ENCODE results near the gene TLK2. TPM values are rescaled to one million over a fixed set of nuclear protein-coding genes. Genes with fewer than 3 reads are reported as not detected.
A peak's percentile ranks its signal among the peaks of the same experiment; 100 is the strongest.

The TLK2 gene
- total RNA-seq, 5 donors from 2014 or later (not counting 1 experiment from before 2014, with no cell fraction given): 46.8 to 82.2 (median 54.7) TPM

DNA sequence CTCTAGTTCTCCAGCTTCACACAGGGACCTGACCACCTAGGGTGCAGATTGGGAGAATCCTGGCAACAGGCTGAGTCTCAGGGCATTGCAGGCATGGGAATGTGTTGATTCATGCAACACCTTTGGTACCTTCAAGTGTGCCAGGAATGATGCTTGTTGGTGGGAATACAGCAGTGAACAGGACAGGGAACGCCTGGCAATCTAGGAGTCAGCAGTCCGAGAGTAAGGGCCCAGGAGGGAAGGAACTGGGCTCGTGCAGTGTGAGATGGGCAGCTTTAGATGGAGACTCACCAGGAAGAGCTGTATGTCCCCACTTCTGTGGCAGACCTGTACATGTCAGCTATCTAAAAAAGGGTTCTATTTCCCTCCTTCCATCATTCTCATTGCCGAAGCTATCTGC, 136.9 kb downstream of the TLK2 start:
- ChIA-PET CTCF (interaction anchor here (0.5 to 0.7 kb wide), 2 partner anchors 48 to 55 kb away, joined by 3 to 4 read pairs; no protein-coding TSS in a partner anchor), POLR2A (no interaction called here)
- Histone ChIP-seq H3K36me3 (ENCODE audit: control insufficient read depth in 2 of 2, extremely low read depth in 1 of 2, insufficient read depth in 1 of 2, low read length in 1 of 2) (peaks cover 3 to 31% of the 10 kb centered on the region in 2 donors), H3K27me3 (replicated peaks in 1 of 2; ENCODE audit: control insufficient read depth in 2 of 2, extremely low read depth in 1 of 2, insufficient read depth in 2 of 2, low read length in 1 of 2) (no peaks in the 10 kb centered on the region), H3K9me3 (no peaks in the 10 kb centered on the region), H3K27ac (ENCODE audit: low read length) (no peak overlapping the region), H3K4me3 (ENCODE audit: control insufficient read depth in 1 of 2, extremely low read depth in 1 of 2, low read length in 1 of 2) (no peak overlapping the region), H3K4me1 (ENCODE audit: control insufficient read depth in 1 of 2, extremely low read depth in 1 of 2, insufficient read depth in 2 of 2, low read length in 2 of 2) (no peaks in the 10 kb centered on the region)
- ATAC-seq (replicated peaks in 1 of 4): no peak
- H3K4me1 Mint-ChIP-seq: peaks cover 0 to 15% (median 0%) of the 10 kb centered on the region in 3 donors
- H3K9me3 Mint-ChIP-seq: no peaks in the 10 kb centered on the region
- H3K27ac Mint-ChIP-seq: no peak overlapping the region
- H3K36me3 Mint-ChIP-seq: peaks cover 38% of the 10 kb centered on the region
- H3K4me3 Mint-ChIP-seq: no peak overlapping the region
- 93% methylated on average over 2 of the region's 4 CpGs for WGBS (ENCODE audit: insufficient coverage)
- DNase-seq: no peak
- H3K27me3 Mint-ChIP-seq: no peaks in the 10 kb centered on the region

DNA sequence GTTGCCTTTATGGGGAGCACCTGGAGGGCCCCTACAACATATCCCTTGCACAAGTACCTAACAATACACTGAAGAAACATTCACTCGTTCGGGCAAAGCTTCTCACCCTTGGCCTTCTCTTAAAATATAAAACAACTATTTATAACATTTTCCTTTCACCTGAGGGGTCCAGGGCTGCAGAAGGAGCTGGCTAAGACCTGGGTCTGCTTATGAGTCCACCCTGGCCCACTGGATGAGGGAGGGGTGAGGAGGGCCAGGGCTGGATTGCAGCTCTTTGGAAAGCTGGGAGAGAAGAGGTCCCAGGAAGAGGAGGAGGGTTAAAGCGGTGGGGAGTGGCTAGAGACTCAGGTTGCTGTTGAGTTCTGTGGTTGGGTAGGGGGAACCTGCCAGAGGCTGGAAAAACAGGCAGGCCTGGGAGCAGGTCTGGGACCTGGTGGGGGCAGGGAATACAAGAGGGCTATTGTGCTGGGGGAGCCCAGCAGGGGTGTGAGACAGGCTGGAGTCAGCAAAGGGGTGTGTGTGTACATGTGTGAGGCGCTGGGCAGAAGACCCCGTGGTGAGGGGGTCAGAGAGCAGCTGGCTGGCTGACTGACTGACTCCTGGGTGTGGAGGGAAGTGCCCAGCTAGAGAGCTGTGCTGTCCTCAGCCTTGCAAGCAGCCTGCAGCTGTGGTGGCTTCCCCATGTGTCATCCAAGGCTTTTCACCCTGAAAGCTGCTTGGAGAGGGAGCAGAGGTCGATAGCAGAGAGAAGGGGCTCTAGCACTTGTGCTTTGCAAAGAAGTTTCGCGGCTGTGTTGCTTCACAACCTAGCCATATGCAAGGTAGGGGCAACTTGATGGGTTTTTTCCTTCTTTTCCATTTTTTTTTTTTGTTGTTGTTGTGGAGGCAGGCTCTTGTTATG, 138.6 kb downstream of the TLK2 start:
- 100% methylated on average over 6 of the region's 8 CpGs for WGBS (ENCODE audit: insufficient coverage)
- peaks cover 0 to under 1% (median 0%) of the 10 kb centered on the region in 3 donors for H3K4me1 Mint-ChIP-seq
- no peak overlapping the region for H3K4me3 ChIP-seq (ENCODE audit: control insufficient read depth in 1 of 2, extremely low read depth in 1 of 2, low read length in 1 of 2)
- H3K27me3 Mint-ChIP-seq: no peaks in the 10 kb centered on the region
- H3K9me3 ChIP-seq: no peaks in the 10 kb centered on the region
- H3K36me3 ChIP-seq (ENCODE audit: control insufficient read depth in 2 of 2, extremely low read depth in 1 of 2, insufficient read depth in 1 of 2, low read length in 1 of 2): peaks cover 3 to 20% of the 10 kb centered on the region in 2 donors
- DNase-seq: no peak
- no peaks in the 10 kb centered on the region for H3K27me3 ChIP-seq (replicated peaks in 1 of 2; ENCODE audit: control insufficient read depth in 2 of 2, extremely low read depth in 1 of 2, insufficient read depth in 2 of 2, low read length in 1 of 2)
- ChIA-PET CTCF (no interaction called here), POLR2A (no interaction called here)
- H3K27ac Mint-ChIP-seq: peak overlapping the region in 1 of 2 donors; percentile 58
- H3K9me3 Mint-ChIP-seq: no peaks in the 10 kb centered on the region
- no peak overlapping the region for H3K27ac ChIP-seq (ENCODE audit: low read length)
- peaks cover 23% of the 10 kb centered on the region for H3K36me3 Mint-ChIP-seq
- H3K4me1 ChIP-seq (ENCODE audit: control insufficient read depth in 1 of 2, extremely low read depth in 1 of 2, insufficient read depth in 2 of 2, low read length in 2 of 2): no peaks in the 10 kb centered on the region
- H3K4me3 Mint-ChIP-seq: no peak overlapping the region
- no peak for ATAC-seq (replicated peaks in 1 of 4)

DNA sequence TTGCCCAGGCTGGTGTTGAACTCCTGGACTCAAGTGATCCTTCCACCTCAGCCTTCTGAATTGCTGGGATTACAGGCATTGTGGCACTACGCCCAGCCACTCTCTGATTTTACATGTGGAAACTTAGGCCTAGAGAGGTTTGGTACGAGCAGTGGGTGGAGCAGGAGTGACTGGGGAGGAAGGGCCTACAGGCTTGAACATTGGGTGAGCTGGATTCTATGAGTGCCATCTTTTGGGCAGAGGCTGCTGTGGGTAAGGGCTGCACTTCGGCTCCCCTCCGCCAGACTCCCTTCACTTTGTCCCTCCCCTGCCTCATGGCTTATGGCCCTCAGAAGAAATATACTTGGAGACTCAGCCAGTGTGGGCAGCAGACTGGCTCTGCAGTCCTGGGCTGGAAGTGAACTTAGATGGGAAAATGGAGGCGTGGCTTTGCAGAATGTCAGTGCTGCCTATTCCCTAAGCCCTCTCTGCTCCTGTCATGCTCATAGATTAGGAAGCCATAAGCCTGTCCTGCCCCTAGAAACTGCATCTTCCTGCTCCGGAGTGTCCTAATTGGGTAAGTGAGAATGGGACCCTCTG, 139.4 kb downstream of the TLK2 start:
- no peaks in the 10 kb centered on the region for H3K27me3 ChIP-seq (replicated peaks in 1 of 2; ENCODE audit: control insufficient read depth in 2 of 2, extremely low read depth in 1 of 2, insufficient read depth in 2 of 2, low read length in 1 of 2)
- CTCF ChIA-PET: no interaction called here
- DNase-seq (no peak), ATAC-seq (replicated peaks in 1 of 4) (peak in 1 of 4 experiments; percentile 15)
- H3K4me1 ChIP-seq (ENCODE audit: control insufficient read depth in 1 of 2, extremely low read depth in 1 of 2, insufficient read depth in 2 of 2, low read length in 2 of 2): no peaks in the 10 kb centered on the region
- Mint-ChIP-seq H3K9me3 (no peaks in the 10 kb centered on the region), H3K27ac (no peak overlapping the region), H3K27me3 (no peaks in the 10 kb centered on the region), H3K36me3 (peaks cover 24% of the 10 kb centered on the region), H3K4me3 (no peak overlapping the region), H3K4me1 (no peaks in the 10 kb centered on the region)
- H3K27ac ChIP-seq (ENCODE audit: low read length): no peak overlapping the region
- WGBS (ENCODE audit: insufficient coverage): 67% methylated on average over 3 of the region's 6 CpGs
- H3K36me3 ChIP-seq (ENCODE audit: control insufficient read depth in 2 of 2, extremely low read depth in 1 of 2, insufficient read depth in 1 of 2, low read length in 1 of 2): peaks cover 3 to 21% of the 10 kb centered on the region in 2 donors
- no peak overlapping the region for H3K4me3 ChIP-seq (ENCODE audit: control insufficient read depth in 1 of 2, extremely low read depth in 1 of 2, low read length in 1 of 2)
- H3K9me3 ChIP-seq: no peaks in the 10 kb centered on the region
- POLR2A ChIA-PET: no interaction called here

GRCh38 chr17:62618647-62619416, 140.2 kb downstream of the TLK2 start:
- Histone ChIP-seq H3K4me1 (ENCODE audit: control insufficient read depth in 1 of 2, extremely low read depth in 1 of 2, insufficient read depth in 2 of 2, low read length in 2 of 2) (no peaks in the 10 kb centered on the region), H3K9me3 (no peaks in the 10 kb centered on the region), H3K27ac (ENCODE audit: low read length) (no peak overlapping the region), H3K36me3 (ENCODE audit: control insufficient read depth in 2 of 2, extremely low read depth in 1 of 2, insufficient read depth in 1 of 2, low read length in 1 of 2) (peaks cover 3 to 16% of the 10 kb centered on the region in 2 donors), H3K4me3 (ENCODE audit: control insufficient read depth in 1 of 2, extremely low read depth in 1 of 2, low read length in 1 of 2) (no peak overlapping the region), H3K27me3 (replicated peaks in 1 of 2; ENCODE audit: control insufficient read depth in 2 of 2, extremely low read depth in 1 of 2, insufficient read depth in 2 of 2, low read length in 1 of 2) (no peaks in the 10 kb centered on the region)
- Mint-ChIP-seq H3K27ac (no peak overlapping the region), H3K36me3 (peaks cover 22% of the 10 kb centered on the region), H3K27me3 (no peaks in the 10 kb centered on the region), H3K4me1 (no peaks in the 10 kb centered on the region), H3K9me3 (no peaks in the 10 kb centered on the region), H3K4me3 (no peak overlapping the region)
- no peak for ATAC-seq (replicated peaks in 1 of 4)
- DNase-seq: no peak
- 95% methylated on average over 15 of the region's 17 CpGs for WGBS (ENCODE audit: insufficient coverage)
- POLR2A ChIA-PET: no interaction called here
- CTCF ChIA-PET: no interaction called here

GRCh38 chr17:62619417-62620155, 141.0 kb downstream of the TLK2 start:
- Mint-ChIP-seq H3K9me3 (no peaks in the 10 kb centered on the region), H3K27ac (no peak overlapping the region), H3K4me1 (no peaks in the 10 kb centered on the region), H3K27me3 (no peaks in the 10 kb centered on the region), H3K36me3 (peaks cover 16% of the 10 kb centered on the region), H3K4me3 (no peak overlapping the region)
- CTCF ChIA-PET: no interaction called here
- Histone ChIP-seq H3K27me3 (replicated peaks in 1 of 2; ENCODE audit: control insufficient read depth in 2 of 2, extremely low read depth in 1 of 2, insufficient read depth in 2 of 2, low read length in 1 of 2) (no peaks in the 10 kb centered on the region), H3K9me3 (no peaks in the 10 kb centered on the region), H3K4me1 (ENCODE audit: control insufficient read depth in 1 of 2, extremely low read depth in 1 of 2, insufficient read depth in 2 of 2, low read length in 2 of 2) (no peaks in the 10 kb centered on the region), H3K36me3 (ENCODE audit: control insufficient read depth in 2 of 2, extremely low read depth in 1 of 2, insufficient read depth in 1 of 2, low read length in 1 of 2) (peaks cover 3 to 13% of the 10 kb centered on the region in 2 donors), H3K4me3 (ENCODE audit: control insufficient read depth in 1 of 2, extremely low read depth in 1 of 2, low read length in 1 of 2) (no peak overlapping the region), H3K27ac (ENCODE audit: low read length) (no peak overlapping the region)
- WGBS (ENCODE audit: insufficient coverage): 95% methylated on average over 10 of the region's 10 CpGs
- ATAC-seq (replicated peaks in 1 of 4): peak in 1 of 4 experiments; percentile 22
- POLR2A ChIA-PET: interaction anchor here in 1 of 2 donors (0.6 kb wide), 1 partner anchor 850 kb away, joined by 8 read pairs; no protein-coding TSS in a partner anchor
- DNase-seq: no peak

GRCh38 chr17:62621223-62621622, 142.6 kb downstream of the TLK2 start:
- peaks cover 0 to 8% of the 10 kb centered on the region in 2 experiments for H3K27me3 ChIP-seq (replicated peaks in 1 of 2; ENCODE audit: control insufficient read depth in 2 of 2, extremely low read depth in 1 of 2, insufficient read depth in 2 of 2, low read length in 1 of 2)
- DNase-seq (no peak), ATAC-seq (replicated peaks in 1 of 4) (no peak)
- no peak overlapping the region for H3K4me3 Mint-ChIP-seq
- H3K27ac Mint-ChIP-seq: no peak overlapping the region
- peaks cover 0 to 5% of the 10 kb centered on the region in 2 donors for H3K36me3 ChIP-seq (ENCODE audit: control insufficient read depth in 2 of 2, extremely low read depth in 1 of 2, insufficient read depth in 1 of 2, low read length in 1 of 2)
- H3K9me3 Mint-ChIP-seq: no peaks in the 10 kb centered on the region
- H3K27ac ChIP-seq (ENCODE audit: low read length): no peak overlapping the region
- H3K9me3 ChIP-seq: no peaks in the 10 kb centered on the region
- H3K4me1 Mint-ChIP-seq: peaks cover 0 to 1% (median 0%) of the 10 kb centered on the region in 3 donors
- no peak overlapping the region for H3K4me3 ChIP-seq (ENCODE audit: control insufficient read depth in 1 of 2, extremely low read depth in 1 of 2, low read length in 1 of 2)
- peaks cover 5% of the 10 kb centered on the region for H3K36me3 Mint-ChIP-seq
- ChIA-PET CTCF (no interaction called here), POLR2A (no interaction called here)
- 93% methylated on average over 8 of the region's 11 CpGs for WGBS (ENCODE audit: insufficient coverage)
- peaks cover 0 to 4% of the 10 kb centered on the region in 2 donors for H3K27me3 Mint-ChIP-seq
- peaks cover 0 to 4% of the 10 kb centered on the region in 2 experiments for H3K4me1 ChIP-seq (ENCODE audit: control insufficient read depth in 1 of 2, extremely low read depth in 1 of 2, insufficient read depth in 2 of 2, low read length in 2 of 2)

Measured in T-cell (primary cell).